Measurements from ENCODE around the gene C9orf72.

DNA sequence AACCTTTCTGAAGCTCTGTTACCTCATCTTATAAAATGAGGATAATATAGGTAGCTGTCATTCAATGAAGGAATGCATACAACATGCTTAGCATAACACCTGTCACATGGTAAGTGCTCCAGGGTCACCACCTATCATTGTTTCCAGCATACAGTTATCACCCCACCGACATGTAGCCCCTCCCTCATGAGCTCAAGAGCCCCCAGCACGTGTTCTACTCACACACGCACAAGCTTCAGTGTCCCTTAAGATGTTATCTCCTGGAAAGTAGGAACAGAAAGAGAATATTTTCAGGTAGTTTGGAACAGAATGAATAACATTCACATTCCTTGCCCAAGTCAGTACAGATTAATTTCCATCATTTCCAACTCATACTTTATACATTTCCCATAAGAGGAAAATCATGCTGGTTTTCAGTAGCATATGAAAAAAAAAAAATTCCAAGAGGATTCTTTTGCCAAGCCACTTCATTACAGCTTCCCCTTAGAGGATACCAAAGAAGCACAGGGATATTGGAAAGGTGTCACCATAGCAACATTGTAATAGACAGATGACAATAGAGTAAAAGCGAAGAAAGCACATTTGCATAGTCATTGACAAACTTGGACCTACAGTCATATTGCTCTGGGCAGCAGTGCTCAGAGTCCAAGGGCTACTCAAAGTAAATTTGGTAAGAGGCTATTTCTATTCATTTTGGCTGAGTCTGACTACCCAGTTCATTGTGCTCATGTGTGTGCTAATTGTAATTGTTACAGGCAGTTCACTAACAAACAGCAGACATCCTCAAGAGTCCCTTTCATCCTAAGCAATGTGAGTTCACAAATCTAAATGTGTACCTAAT lies 42.1 kb downstream of the C9orf72 start:
- TF ChIP-seq TAF1 (IDR thresholded peaks at IDR 0.05; ENCODE audit: borderline replicate concordance, low read depth, low read length), result no peak
- TF ChIP-seq POLR2A (IDR thresholded peaks at IDR 0.05; ENCODE audit: low read depth, low read length), result no peak

Data from GM12892 (cell line).